Inflammatory macrophage (primary cell): ENCODE results near the gene MYL12A.
A peak's percentile ranks its signal among the peaks of the same experiment; 100 is the strongest.

Experiments used
- DNase-seq, 2 donors: peaks; one replicate each; pipeline ENCODE4 v3.0.0-alpha.2; 2020 to 2022

Gene MYL12A

GRCh38 chr18:3225588-3225987 is 22.0 kb upstream of the MYL12A start:
- DNase-seq: no peak

GRCh38 chr18:3226048-3226447 is 21.6 kb upstream of the MYL12A start:
- DNase-seq: no peak

DNA sequence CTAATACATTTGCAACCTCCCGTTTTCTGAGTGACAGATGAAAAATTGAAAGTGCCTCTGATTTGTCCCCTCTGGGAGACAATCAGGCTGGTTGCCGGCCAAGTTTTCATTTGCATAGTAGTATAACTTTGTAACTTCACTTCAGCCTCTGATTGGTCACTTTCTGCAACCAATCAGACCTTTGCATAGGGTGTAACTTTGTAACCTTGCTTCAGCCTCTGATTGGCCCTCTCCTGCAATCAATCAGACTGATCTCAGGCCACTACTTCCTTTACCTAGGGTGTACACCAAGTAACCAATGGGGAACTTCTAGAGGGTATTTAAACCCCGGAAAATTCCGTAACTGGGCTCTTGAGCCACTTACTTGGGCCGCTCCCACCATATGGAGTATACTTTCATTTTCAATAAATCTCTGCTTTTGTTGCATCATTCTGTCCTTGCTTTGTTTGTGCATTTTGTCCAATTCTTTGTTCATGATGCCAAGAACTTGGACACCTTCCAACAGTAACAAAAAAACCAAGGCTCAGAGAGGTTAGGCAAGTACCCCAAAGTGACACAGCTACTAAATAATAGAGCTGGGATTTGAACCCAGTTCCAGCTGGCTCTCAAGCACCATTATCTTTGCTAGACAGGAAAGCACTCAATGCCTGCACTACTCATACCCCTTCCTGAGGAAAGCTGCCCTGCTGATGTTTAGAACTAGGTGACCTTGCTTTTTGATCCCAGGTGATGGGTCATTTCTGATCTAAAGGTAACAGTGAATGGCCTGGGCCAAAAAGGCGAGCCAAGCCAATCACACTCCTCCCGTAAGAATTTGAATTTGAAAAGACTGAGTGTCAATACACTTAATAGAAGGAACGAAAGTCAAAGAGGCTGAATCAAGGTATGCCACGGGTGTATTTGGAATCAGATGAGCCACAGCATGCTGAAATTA is 16.9 kb upstream of the MYL12A start:
- DNase-seq: peak in 1 of 2 donors; percentile 36

DNA sequence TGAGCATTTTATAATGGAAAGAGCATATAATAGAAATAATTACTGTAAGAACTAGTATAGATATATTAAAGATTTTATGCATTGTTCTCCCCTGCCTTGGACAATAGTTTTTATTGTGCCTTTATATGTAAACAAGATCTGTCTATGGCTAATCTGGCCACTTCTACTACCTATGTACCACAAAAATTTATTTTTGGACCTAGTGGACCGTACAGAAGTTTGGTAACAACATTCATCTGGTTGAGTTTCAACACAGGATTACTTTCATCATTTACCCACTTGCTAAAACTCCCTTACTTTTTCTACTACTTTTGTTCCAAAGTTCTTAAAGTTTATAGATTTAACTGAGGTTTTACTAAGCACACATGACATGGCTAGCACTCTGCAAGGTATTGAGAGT is 14.6 kb upstream of the MYL12A start:
- DNase-seq: no peak

- DNase-seq: no peak
Measured at GRCh38 chr18:3233433-3234168, 14.0 kb upstream of the MYL12A start.

DNA sequence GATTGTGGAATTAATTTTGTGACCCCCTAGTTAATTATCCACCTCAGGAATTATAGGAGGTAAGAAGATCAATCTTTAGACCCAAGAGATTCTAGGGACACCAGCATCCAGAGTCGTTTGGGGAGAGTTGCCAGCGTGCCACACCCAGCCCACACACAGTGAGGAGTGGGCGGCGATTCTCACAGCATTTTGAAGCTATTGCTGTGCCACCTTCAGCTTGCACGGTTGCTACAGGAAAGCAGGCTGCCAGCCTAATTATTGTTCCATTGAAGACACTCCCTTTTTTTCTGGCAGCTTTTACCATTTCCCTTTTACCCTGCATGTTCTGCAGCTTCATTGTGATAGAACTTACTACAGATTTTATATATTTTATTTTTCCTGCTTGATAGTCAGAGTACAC is 13.1 kb upstream of the MYL12A start:
- no peak for DNase-seq

GRCh38 chr18:3235846-3236245 is 11.8 kb upstream of the MYL12A start:
- no peak for DNase-seq

DNA sequence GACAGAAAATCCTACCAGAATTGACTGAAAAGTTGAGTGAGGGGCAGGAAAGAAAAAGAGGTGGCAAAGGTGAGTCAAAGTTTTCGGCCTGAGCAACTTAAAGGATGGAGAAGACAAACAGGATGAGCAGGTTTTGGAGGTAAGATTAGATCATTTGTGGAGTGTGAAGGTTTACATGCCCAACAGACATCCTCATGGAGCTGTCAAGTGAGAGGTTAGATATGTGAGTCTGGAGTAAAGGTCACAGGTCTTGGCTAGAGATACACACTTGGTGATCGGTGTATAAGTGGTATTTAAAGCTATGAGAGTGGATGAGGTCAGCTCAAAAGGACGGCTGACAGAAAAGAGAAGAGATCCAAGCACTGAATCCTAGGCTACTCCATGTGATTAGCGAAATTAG is 11.1 kb upstream of the MYL12A start:
- DNase-seq: no peak

DNA sequence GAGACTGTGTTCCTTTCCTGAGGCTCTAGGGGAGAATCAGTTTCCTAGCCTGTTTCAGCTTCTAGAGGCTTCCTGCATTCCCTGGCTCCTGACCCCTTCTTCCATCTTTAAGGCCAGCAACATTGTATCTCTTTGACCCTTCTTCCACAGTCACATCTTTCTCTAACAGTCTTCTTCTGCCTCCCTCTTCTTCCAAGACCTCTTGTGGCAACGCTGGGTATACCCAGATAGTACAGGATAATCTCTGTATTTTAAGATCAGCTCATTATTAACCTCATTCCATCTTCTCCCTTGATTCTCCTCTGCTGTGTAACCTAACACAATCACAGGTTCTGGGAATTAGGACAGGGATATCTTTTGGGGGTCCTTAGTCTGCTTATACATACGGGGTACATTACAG is 8.9 kb upstream of the MYL12A start:
- DNase-seq: no peak

DNA sequence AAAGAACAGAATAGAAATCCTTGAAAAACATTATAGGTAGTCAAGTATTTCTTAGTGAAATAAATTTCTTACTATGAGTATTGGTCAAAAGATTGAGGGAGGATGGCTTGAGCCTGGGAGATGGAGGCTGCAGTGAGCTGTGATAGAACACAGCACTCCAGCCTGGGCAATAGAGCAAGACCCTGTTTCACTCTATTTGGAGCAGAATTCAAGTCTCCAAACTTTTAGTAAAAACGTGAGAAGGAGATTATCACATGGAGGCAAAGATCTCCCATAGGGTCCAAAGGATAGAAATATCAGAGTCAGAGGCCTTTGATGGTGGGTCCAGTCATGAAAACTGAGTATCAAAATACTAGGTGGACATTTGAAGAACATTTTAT is 2.4 kb upstream of the MYL12A start:
- DNase-seq: no peak

DNA sequence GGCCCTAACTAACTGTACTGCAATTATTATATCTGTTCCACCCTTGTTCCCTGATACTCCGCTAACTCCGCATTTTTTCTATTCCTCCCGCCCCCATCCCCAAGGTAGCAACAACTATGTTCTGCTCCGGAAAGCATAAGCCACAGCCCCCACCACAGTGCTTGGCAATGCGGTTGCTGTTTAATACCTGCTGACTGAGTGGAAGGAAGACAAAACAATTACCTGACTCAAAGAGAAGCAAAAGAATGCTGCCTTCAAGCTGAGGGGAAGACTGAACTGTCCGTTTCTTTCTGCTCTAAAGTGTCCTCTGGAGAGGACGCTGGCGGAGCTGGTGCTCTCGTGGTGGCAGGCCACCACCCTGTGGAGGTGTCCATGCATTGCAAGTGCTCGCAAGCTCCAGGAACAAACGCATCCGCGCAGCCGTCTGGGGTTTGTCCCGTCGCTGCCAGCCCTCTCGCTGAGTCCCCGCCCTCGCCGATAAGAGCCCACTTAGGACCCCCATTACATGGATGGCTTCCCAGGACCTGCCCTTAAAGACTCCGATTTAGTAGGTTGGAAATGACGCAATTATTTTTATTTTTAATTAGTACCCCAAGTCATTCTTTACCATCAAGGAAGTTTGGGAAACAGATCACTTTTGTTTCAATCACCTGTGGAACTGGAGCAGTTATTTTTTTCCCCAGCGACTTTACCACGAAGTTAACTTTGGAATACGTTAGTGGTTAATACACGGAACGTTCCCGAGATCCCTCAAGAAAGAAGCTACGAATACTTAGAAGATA is 1.6 kb upstream of the MYL12A start:
- DNase-seq: peak; percentile 88 to 93

GRCh38 chr18:3246635-3247239 is 864 bp upstream of the MYL12A start:
- DNase-seq: peak in 1 of 2 donors; percentile 38

GRCh38 chr18:3248062-3248657 is 559 bp downstream of the MYL12A start:
- DNase-seq: peak; percentile 48 to 53

DNA sequence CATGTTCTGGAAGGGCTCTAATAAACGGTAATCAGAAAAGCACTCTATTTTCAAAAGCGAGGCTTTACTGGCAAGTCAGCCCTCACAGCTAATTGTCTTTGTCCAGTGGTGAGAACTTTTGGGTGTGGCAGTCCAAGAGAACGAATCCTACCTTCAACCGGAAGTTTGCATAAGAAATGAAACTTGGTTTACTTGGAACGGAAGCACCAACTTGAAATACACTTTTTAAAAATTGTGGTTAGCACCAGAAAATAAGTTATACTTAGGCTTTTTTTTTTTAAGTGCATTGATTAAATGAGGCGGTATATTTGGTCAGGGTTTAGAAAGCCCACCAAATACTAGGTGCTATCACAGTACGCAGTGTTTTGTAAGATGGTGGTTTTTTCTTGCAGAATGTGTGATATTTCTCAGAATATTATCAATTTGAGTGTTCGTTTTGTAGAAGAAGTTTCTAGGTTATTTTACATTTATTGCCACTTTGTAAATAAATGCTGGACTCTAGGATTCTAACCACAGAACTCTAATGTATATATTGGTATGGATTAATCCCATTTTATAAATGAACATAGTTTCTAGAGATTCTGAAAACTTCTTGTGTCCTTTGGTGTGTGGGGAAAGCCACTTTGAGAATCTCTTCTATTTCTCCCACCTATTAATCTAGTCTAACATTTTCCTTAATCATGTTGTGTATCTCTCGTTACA is 1.2 kb downstream of the MYL12A start:
- DNase-seq: peak; percentile 58 to 62

GRCh38 chr18:3250237-3251107 is 2.9 kb downstream of the MYL12A start:
- DNase-seq: no peak

DNA sequence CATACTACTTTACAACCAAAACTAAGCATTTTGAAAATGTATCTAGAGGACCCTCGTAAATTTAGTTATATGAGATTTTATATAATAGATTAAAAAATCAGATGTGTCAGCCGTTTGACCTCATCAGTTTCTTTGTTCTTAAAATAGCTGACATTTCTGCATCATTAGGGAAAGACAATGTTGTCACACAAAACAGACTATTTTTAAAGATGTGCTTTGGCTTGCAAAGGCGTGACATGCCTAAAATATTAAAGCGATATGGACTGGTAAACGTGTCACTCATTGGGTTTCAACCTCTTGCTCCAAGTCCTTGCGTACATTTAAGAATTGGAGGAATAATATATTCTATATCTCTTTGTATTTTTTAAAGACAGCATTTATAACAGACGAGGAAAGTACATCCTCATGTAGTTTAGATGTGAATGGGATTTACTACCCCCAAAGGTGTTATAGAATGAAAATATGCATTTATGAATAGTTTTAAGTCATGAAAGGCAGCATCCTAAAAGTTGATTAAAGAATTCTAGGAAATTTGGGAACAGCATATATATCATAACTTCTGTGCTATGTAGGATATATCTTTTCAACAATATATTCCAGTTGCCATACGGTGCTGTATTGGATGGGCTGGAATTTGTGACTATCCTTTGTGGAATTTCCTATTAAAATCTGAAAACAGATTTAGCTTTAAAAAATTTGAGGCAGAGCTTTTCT is 3.8 kb downstream of the MYL12A start:
- no peak for DNase-seq

DNA sequence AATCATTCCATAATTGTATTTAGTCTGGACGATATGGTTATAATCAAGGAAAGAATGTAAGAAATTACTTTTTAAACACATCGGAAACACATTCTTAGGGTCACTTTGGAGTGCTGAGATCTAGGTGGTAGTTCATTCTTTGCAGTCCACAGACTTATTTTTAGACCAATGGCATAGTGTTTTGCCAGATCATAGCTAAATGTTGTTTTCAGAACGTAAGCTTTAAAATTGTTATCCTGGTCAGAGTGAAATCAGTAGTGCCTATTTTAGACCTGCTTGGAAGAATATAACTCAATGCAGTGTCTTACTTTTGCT is 4.3 kb downstream of the MYL12A start:
- DNase-seq: no peak

- DNase-seq: no peak
Measured at GRCh38 chr18:3252843-3253242, 5.2 kb downstream of the MYL12A start.

GRCh38 chr18:3254725-3255124 is 7.1 kb downstream of the MYL12A start:
- DNase-seq: no peak

- no peak for DNase-seq
Measured at GRCh38 chr18:3255611-3256165, 8.1 kb downstream of the MYL12A start.
